Measurements from ENCODE around the gene MTA2.

Gene MTA2

DNA sequence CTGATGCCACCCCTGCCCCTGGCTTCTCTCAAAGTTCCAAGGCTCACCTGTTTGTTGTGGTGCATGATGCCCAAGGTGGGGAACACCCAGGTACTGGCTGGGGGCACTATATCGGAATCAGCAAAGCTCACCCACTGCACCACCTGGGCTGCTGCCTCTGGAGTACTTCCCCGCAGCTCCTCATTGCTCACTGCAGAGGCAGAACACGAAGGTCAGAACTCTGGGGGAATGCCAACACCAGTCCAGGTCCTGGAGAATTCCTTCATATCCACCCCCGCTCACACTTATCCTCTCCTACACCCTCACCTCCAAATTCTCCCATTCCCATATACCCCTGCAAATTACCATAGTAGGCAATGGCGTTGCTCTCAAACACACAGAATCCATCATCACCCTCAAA, 30.2 kb downstream of the MTA2 start:
- in situ Hi-C loops (cut with MboI; ENCODE audit: low sequenced_read_pairs) = loop anchor here (25.0 kb wide), 1 partner anchor 159 kb away; the partner anchor contains the start of gene SCGB1A1

DNA sequence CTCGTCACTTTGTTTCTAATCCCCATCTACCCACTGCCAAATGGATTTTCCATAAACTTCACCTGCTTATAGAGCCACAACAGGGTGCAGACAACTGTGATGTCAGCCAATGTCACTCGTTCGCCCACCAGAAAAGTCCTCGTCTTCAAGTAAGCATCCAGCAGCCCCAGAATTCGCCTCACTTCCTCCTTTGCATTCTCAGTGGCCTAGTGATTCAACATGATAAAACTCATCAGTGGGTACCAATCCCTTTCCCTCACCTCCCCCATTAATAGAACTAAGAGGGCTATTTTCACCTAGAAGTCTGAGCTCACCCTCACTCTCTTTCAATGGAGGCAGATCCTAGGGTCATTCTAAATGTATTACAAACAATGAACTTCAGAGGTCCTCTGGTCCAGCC, 30.8 kb downstream of the MTA2 start:
- in situ Hi-C loops (cut with MboI; ENCODE audit: low sequenced_read_pairs) = loop anchor here (25.0 kb wide), 1 partner anchor 159 kb away; the partner anchor contains the start of gene SCGB1A1

DNA sequence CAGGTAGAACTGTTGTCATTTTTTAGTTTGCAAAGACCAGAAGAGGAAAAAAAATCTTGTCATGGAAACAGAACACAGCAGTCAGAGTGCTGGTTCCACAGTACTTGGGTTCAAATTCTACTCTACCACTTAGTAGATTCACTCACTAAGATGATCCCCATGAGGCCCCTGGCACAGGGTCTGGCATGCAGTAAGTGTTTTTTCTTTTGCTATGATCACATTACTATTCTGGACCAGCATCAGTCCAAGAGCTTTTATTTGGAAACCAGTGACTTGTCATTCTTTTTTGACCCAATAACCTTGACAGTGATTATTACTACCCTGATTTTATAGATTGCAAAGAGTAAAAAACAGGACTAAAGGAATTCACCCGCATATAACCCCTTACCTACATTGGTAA, 32.1 kb downstream of the MTA2 start:
- in situ Hi-C loops (cut with MboI; ENCODE audit: low sequenced_read_pairs) = loop anchor here (25.0 kb wide), 1 partner anchor 157 kb away; the partner anchor contains the start of gene SCGB1A1

DNA sequence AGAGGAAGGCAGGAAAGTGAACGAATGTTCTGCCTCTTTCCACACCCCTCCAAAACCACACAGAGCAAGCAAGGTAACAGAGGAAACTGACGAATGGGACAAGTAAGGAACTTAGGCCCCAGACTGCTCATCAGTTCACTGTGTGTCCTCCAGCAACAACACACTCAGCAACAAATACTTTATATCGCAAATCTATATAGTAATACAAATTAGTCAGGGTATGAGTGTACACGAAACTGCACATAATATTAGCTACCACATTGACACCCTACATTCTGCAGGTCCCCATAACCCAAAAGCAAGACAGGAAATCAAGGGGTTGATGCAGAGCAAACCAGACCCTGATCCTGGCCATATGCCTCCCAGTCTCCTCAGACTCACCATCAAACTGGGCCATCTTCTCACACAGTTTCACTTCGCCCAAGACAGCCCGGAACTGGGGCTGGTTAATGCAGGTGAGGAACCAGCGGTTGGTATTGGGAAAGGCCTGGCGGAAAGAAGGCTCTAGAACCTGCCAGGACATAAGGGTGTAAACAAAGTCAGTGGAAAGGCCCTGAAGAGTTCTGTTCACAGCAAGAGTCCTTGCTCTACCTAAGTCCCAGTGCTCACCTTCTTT, 34.5 kb downstream of the MTA2 start:
- in situ Hi-C loops (cut with MboI; ENCODE audit: low sequenced_read_pairs) = loop anchor here (25.0 kb wide), 1 partner anchor 155 kb away; the partner anchor contains the start of gene SCGB1A1

- in situ Hi-C loops (cut with MboI; ENCODE audit: low sequenced_read_pairs) = loop anchor here (25.0 kb wide), 1 partner anchor 154 kb away; the partner anchor contains the start of gene SCGB1A1
Measured at GRCh38 chr11:62566247-62566646, 35.4 kb downstream of the MTA2 start.

- in situ Hi-C loops (cut with MboI; ENCODE audit: low sequenced_read_pairs) = loop anchor here (25.0 kb wide), 1 partner anchor 153 kb away; the partner anchor contains the start of gene SCGB1A1
Measured at GRCh38 chr11:62565100-62565802, 36.4 kb downstream of the MTA2 start.

DNA sequence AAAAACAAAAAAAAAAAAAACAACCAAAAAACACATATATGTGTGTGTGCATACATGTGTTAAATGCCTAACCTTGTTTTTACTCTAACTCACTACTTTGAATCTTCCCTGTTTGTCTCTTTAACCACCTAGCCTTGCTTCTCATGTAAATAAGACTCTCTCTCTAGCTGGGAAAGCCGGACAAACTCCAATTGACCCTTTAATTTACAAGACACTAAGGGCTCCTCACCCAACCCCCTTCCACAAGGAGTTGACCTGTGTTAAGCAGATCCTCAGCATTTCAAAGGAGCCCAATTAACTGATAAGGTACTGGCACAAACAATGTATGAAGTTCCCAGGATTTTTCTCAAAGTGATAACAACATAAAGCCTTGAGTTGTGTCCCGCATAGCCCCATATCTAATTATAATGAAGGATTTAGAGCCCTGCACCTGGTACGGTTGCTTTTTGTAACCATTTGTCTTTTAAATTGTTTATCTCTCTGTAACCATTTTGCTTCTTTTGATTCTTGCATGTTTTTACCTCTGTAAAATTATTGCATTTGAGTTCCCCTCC, 39.9 kb downstream of the MTA2 start:
- in situ Hi-C loops (cut with MboI; ENCODE audit: low sequenced_read_pairs) = loop anchor here (25.0 kb wide), 1 partner anchor 149 kb away; the partner anchor contains the start of gene SCGB1A1

DNA sequence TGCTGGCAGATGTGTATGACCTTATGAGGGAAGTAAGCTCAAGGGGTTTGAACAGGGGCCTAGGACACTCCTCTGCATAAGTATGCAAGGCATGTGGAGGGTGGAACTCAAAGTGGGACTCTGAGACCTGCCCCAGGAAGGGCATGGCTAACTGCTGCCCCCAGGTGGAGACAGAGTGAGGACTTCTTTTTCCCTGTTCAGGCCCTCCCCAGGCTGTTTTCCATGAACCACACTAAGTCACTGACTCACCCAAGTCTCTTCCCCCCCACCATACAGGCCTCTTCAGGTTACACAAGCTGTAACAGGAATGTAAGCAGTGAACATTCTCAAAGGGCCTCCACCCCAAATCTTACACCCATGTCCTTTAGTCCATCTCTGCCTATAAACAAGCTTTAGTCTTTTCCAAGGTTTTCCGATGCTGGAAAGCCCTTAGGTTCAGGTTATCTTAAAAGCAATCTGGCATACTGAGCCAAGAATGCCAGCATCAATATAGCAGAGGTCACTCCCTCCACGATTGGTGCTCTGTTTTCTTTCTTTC, 41.0 kb downstream of the MTA2 start:
- in situ Hi-C loops (cut with MboI; ENCODE audit: low sequenced_read_pairs) = loop anchor here (25.0 kb wide), 1 partner anchor 148 kb away; the partner anchor contains the start of gene SCGB1A1

GRCh38 chr11:62559626-62560025, 42.0 kb downstream of the MTA2 start:
- in situ Hi-C loops (cut with MboI; ENCODE audit: low sequenced_read_pairs) = loop anchor here (25.0 kb wide), 1 partner anchor 147 kb away; the partner anchor contains the start of gene SCGB1A1

DNA sequence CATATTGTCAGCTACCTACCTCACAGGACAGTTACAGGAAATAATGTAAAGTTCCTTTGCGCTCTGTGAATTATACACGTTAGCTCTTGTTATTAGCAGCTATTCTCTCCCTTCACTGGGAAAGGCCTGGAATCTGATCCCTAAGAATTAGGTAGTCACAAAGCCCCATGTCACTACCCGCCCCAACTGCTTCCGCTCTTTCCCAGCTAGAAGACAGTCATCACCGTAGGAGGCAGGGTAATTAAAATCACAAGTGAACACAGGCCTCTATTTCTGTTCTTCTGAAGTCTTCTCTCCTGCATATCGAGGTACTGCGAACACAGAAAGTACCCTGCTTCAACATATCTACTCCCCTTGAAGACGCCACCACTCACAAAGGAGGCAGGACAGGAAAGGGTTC, 42.5 kb downstream of the MTA2 start:
- in situ Hi-C loops (cut with MboI; ENCODE audit: low sequenced_read_pairs) = loop anchor here (25.0 kb wide), 1 partner anchor 147 kb away; the partner anchor contains the start of gene SCGB1A1

DNA sequence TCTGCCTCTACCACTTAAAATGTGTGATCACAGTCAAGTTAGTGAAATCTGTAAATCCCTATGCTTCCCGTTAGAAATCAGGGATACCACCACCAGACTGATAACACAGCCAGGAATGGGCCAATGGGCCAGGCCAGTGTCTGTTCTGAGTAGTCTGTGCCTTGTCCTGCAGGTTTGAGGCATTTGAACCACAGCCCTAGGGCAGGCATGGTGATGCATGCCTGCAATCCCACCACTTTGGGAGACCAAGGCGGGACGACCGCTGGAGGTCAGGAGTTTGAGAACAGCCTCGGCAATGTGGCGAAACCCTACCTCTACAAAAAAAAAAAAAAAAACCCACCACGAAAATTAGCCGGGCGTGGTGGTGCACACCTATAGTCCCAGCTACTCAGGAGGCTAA, 43.0 kb downstream of the MTA2 start:
- in situ Hi-C loops (cut with MboI; ENCODE audit: low sequenced_read_pairs) = loop anchor here (25.0 kb wide), 1 partner anchor 146 kb away; the partner anchor contains the start of gene SCGB1A1

DNA sequence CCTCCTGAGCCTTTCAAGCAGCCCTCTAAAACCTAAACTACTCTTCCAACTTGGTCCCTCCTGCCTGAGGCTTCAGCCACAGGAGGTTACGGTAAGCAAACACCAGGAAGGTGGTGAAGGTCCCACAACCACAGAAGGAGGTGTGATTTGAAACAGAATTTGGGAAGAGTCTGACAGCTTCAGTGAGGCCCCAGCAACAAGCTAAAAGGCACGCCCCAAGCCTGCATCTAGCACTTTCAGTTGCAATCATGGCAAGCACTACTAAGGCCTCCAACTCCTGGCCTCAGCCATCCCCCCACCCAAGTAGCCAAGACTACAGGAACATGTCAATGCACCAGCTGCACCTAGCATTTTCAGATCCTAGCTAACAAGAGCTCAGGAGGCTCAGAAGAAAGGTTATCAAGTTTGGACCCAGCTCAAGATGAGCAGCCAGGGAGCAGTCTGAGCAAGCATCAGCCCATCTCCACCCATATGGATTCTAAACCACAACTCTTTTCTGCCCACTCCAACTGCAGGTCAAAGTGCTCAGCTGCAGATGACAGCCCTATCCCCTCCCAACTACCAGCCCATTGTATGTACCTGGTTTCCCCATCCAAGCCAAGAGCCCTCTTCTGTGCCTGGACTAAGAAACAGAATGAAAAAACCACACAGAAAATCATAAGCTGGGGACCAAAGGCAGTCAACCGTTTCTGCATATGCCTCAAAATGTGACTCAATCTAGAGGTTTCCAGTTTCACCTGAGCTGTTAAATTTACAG, 44.6 kb downstream of the MTA2 start:
- in situ Hi-C loops (cut with MboI; ENCODE audit: low sequenced_read_pairs) = loop anchor here (25.0 kb wide), 1 partner anchor 145 kb away; the partner anchor contains the start of gene SCGB1A1

DNA sequence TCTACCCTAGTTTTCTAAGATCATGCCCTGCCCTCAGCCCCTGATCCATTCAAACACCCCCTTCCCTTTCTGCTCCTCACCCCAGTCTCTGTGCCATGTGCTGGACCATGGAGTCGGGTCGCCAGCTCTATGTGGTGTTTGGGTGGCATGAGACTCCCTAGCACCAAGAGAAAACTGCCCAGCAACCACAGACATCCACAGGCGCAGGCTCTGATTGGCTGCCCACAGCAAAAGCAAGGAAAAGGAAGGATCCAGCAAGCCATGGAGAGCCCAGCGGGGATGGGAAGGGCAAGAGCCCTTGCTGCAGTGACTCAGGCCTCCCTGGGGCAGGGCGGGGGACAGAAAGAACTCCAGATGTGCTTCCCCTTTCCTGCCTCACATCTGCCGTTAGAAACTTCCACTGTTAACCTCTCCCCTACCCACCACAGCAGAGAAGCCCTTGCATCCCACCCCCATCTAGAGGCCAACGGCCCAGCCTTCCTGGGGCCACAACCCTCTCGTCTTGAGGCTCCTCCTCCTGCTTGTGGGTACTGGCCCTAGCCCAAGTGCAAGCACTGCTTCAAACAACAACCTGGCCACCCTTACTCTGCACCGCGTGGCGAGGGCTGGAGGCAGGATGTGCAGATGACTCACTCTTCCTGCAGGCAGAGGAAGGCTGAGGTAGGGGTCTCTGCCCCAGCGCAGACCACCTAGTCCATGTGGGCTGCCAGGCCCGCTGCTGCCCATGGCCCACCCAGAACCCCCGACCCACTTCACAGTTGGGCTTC, 45.4 kb downstream of the MTA2 start:
- in situ Hi-C loops (cut with MboI; ENCODE audit: low sequenced_read_pairs) = loop anchor here (25.0 kb wide), 1 partner anchor 144 kb away; the partner anchor contains the start of gene SCGB1A1

- in situ Hi-C loops (cut with MboI; ENCODE audit: low sequenced_read_pairs) = loop anchor here (25.0 kb wide), 1 partner anchor 143 kb away; the partner anchor contains the start of gene SCGB1A1
Measured at GRCh38 chr11:62555464-62556107, 46.1 kb downstream of the MTA2 start.

DNA sequence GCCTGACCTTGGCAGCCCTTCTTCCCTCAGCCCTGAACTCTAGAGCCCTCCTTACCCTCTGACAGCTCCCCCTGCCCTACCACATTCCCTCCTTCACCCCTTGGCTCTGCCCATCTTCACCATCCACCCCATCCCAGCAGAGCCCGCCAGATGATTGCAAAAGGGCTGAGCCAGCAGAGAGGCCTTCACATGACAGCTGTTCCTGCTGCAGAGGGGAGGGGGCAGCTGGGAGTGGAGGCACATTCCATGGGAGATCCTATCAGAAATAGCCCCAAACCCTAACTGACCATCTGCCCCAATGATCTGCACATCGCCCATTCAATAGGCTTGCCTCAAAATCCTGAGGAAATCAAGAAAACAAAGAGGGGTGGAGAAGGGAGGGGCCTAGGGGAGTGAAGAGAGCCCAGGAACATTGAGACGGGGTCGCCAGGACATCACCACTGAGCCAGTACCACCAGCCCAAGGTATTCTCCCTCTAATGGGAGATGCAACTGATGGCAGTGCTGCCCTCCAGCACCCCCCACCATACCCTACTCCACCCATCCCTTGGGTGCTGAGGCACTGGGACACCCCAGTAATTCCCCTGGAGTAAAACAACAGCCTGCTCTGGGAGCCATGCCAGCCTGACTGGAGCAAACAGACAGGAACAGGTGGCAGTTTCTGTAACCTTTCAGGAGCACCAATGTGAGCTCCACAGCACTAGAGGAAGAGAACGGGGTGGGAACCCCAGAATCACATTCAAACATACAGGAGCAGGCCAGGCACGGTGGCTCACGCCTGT, 47.1 kb downstream of the MTA2 start:
- in situ Hi-C loops (cut with MboI; ENCODE audit: low sequenced_read_pairs) = loop anchor here (25.0 kb wide), 1 partner anchor 142 kb away; the partner anchor contains the start of gene SCGB1A1

DNA sequence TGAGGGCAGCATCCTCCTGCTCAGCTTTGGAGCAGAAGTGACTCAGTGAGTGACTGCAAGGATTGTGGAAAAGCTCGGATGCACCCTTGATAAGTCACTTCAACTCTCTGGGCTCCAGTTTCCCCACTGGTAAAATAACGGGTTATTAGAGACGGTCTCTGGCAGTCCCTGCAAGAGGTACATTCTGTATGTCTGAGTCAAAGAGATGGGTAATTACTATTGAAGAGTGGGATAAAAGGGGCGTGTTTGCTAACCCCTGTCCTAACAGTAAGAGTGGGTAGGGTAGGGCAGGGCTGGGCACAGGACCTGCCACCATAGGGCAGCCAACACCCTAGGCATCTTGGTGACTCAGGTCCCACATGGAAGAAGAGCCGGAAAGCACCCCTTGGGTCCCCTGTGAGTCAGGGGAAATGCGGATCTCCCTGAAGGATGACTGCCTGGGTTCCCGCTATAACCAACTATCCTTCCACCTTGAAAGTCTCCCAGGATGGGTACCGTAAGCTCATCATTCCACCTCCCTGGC, 47.8 kb downstream of the MTA2 start:
- in situ Hi-C loops (cut with MboI; ENCODE audit: low sequenced_read_pairs) = loop anchor here (25.0 kb wide), 1 partner anchor 142 kb away; the partner anchor contains the start of gene SCGB1A1

GRCh38 chr11:62553080-62553838, 48.4 kb downstream of the MTA2 start:
- in situ Hi-C loops (cut with MboI; ENCODE audit: low sequenced_read_pairs) = loop anchor here (25.0 kb wide), 1 partner anchor 141 kb away; the partner anchor contains the start of gene SCGB1A1

Measured in HL-60/S4 treated with retinoic acid at 250 ng/mL for 4 days and 3 days (cell line).